Activated CD8-positive, alpha-beta memory T cell treated with anti-CD3 and anti-CD28 coated beads for 36 hours (primary cell): ENCODE results near the gene LSG1. TPM values are rescaled to one million over a fixed set of nuclear protein-coding genes. Genes with fewer than 3 reads are reported as not detected.

Experiments used
- CTCF ChIA-PET: fragments of 350-600 bp; sonication (Branson Sonifier 250); formaldehyde crosslinking; loops from one replicate; lab custom pipeline; 2021; ENCODE audit warnings: antibody characterized with exemption; lab: Charles Lee
- POLR2A ChIA-PET: fragments of 350-600 bp; sonication (Branson Sonifier 250); formaldehyde crosslinking; loops from one replicate; lab custom pipeline; 2021; ENCODE audit warnings: antibody characterized with exemption; lab: Charles Lee
- total RNA-seq, 2 experiments: library from RNA; stranded (reverse); gene quantifications; one replicate each; pipeline ENCODE4 v1.2.3, GENCODE V29; 2021

The LSG1 gene
- total RNA-seq, 2 experiments from 2014 or later = 56.2 to 61.1 TPM

DNA sequence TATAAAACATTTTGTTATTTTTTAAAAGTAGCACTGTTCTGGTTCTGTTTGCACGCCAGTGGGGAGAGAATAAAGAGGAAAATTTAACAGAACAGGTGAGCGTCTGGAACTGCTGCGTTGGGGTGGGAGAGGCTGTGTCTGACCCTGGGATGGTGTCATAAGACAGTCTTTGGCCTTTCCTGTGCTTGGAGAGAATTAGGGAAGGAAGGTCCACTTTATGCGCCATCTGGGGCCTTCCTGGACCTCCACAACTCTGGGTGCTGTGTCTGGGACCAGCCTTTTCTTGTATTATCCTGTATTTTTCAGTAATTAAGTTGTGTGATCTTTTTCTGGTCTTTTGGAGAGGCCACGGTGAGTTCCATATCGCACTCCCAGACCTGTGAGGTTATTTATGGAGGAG is 17.0 kb upstream of the LSG1 start:
- ChIA-PET CTCF (interaction anchor here (5.6 kb wide), 1 partner anchor 16 kb away, joined by 48 read pairs; the partner anchor contains the start of gene LSG1), POLR2A (no interaction called here)

DNA sequence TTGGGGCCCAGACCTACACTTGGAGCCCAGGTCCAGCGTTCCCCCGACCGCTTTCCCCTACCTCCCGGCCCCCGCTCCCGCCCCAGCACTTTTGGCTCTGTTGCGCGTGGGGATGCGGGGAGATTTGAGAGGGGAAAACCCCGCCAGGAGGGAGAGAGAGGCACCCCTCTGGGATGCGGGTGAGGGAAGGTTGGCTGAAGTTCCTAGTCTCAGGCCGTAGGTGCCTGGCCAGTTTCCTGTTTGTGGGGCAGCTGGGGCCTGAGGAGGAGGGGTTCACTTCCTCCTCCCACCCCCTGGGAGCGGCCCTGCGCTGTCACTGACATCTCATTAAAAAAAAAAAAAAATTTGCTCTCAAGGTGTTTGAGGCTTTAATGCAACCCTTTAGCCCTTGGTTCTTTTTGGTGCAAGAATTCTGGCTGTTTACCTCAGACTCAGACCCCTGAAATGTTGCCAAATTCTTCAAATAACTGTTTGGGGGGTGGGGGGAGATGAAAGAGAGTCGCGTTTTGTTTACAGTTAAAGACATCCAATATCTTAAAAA is 16.3 kb upstream of the LSG1 start:
- ChIA-PET POLR2A (interaction anchor here (0.6 to 3.0 kb wide), 5 partner anchors 14 to 583 kb away, joined by 3 to 18 read pairs (median 5); partner anchors contain the start of genes LSG1 and XXYLT1), CTCF (interaction anchor here (0.7 to 5.6 kb wide), 12 partner anchors 8 to 582 kb away, joined by 3 to 48 read pairs (median 6); partner anchors contain the start of genes LSG1 and XXYLT1)

GRCh38 chr3:194687638-194688199 is 15.7 kb upstream of the LSG1 start:
- CTCF ChIA-PET = interaction anchor here (0.7 to 5.6 kb wide), 13 partner anchors 9 to 583 kb away, joined by 3 to 48 read pairs (median 6); partner anchors contain the start of genes LSG1 and XXYLT1
- POLR2A ChIA-PET = interaction anchor here (0.6 to 3.0 kb wide), 7 partner anchors 13 to 688 kb away, joined by 3 to 18 read pairs (median 5); partner anchors contain the start of genes LSG1 and XXYLT1

- ChIA-PET POLR2A (interaction anchor here (0.6 to 3.0 kb wide), 6 partner anchors 12 to 689 kb away, joined by 3 to 18 read pairs (median 5); partner anchors contain the start of gene LSG1), CTCF (interaction anchor here (0.8 to 5.6 kb wide), 11 partner anchors 9 to 583 kb away, joined by 3 to 48 read pairs (median 6); partner anchors contain the start of genes LSG1 and XXYLT1)
These were observed 15.0 kb upstream of the LSG1 start for GRCh38 chr3:194686816-194687637.

DNA sequence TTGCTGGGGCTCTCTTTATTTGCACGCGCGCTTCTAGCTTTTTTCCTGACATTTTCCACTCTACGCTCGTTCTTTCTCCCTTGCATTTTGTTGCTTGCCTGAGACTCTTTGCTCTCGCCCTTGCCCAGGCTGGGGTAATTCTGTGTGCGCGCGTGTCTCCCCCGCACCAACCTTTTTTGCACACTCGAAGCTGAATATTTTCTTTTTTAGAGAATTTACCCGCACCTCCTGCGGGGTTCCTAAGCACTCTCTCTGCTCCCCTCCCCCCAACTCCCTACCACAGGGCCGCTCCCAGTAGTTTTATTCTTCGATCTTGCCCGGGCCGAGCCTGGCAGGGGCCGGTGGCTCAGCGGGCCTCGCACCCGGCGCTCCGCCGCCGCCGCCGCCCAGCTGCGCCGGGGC is 14.4 kb upstream of the LSG1 start:
- POLR2A ChIA-PET = interaction anchor here (0.6 to 3.0 kb wide), 5 partner anchors 12 to 585 kb away, joined by 3 to 18 read pairs (median 4); partner anchors contain the start of gene LSG1

DNA sequence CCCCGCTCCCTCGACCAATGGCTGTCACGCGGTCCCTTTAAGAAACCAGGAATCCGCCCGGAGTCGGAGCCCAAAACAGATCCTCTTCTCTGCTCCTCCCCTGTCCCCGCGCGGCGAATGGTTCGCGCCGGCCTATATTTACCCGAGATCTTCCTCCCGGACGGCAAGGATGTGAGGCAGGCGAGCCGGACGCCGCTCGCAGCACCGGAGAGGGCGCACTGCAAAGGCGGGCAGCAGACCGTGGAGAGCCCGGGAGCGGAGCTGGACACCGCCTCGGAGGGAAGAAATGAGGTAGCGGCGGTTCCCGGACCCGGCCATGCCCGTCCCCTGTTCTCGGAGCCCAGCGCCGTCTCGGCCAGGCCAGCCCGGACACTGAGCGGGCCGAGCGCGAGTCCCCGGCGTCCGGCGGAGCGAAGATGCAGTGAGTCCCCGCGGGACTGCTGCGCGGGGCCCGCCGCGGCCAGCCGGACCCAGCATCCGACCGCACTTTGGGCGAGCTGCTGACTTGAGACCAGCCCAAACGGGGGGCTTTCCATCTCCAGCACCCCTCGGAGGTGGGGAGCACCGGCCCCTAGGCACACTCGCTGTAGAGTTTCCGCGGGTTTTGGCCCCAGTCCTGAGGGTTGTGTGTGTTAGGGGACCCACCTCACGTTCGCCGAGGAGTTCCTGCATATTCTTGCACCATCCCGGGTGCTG is 13.9 kb upstream of the LSG1 start, which contains the start of gene FAM43A:
FAM43A (plus strand) TSS at position 166 of the 696 bp plus-strand sequence. CDS start 944 bp downstream, outside the sequence.
- ChIA-PET POLR2A (interaction anchor here (0.6 to 3.0 kb wide), 3 partner anchors 11 to 83 kb away, joined by 3 to 18 read pairs (median 16); partner anchors contain the start of gene LSG1), CTCF (interaction anchor here (0.6 to 5.6 kb wide), 8 partner anchors 10 to 860 kb away, joined by 3 to 48 read pairs (median 6); partner anchors contain the start of genes LSG1 and XXYLT1)

More for the DNA sequence above, 14.4 kb upstream of the LSG1 start:
- CTCF ChIA-PET = interaction anchor here (0.6 to 5.6 kb wide), 6 partner anchors 10 to 859 kb away, joined by 4 to 48 read pairs (median 8); partner anchors contain the start of genes LSG1 and XXYLT1

GRCh38 chr3:194685065-194685717 is 13.2 kb upstream of the LSG1 start:
- ChIA-PET POLR2A (interaction anchor here (2.7 kb wide), 1 partner anchor 13 kb away, joined by 16 read pairs; the partner anchor contains the start of gene LSG1), CTCF (interaction anchor here (1.0 to 5.6 kb wide), 3 partner anchors 12 to 584 kb away, joined by 3 to 48 read pairs (median 4); partner anchors contain the start of gene LSG1)

GRCh38 chr3:194683380-194683779 is 11.4 kb upstream of the LSG1 start:
- ChIA-PET CTCF (interaction anchor here (0.9 to 3.0 kb wide), 12 partner anchors 8 to 587 kb away, joined by 3 to 36 read pairs (median 5); partner anchors contain the start of gene LSG1), POLR2A (interaction anchor here (1.1 to 1.2 kb wide), 2 partner anchors 12 to 33 kb away, joined by 3 to 4 read pairs; partner anchors contain the start of gene LSG1)

DNA sequence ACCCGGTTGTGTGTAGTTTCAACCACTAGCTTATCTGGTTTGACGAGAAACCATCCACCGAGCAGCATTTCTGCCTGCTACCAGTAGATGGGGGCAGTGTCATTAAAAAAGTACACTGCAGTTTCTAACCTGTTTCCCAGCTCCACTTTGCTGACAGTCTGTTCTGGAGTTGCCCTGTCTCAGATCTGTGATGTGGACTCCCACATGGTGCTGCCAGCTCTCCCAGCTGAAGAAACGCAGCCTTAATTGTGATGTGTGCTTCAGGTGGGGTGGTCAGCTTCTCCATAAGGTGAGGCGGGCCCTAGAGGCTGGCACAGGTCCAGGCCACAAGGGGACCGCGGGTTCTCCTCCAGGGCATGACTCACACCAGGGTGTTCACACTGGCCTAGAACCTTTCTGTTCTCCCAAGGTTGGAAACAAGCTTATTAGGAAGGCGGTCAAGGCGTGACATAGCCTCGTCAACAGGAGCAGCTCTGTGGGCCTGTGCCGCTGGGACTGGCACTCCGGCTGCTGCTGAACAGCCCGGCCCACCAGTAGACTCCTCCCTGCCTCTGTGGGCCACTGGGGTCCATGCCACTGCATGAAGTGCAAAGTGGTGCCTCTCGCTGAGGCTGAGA is 10.8 kb upstream of the LSG1 start:
- POLR2A ChIA-PET = interaction anchor here (0.6 to 1.2 kb wide), 5 partner anchors 10 to 578 kb away, joined by 3 to 4 read pairs (median 3); partner anchors contain the start of gene LSG1

GRCh38 chr3:194682189-194682693 is 10.2 kb upstream of the LSG1 start:
- ChIA-PET CTCF (interaction anchor here (0.7 to 3.0 kb wide), 20 partner anchors 10 to 588 kb away, joined by 3 to 36 read pairs (median 4); partner anchors contain the start of gene LSG1), POLR2A (interaction anchor here (0.6 to 0.7 kb wide), 3 partner anchors 10 to 578 kb away, joined by 3 to 4 read pairs (median 3); partner anchors contain the start of gene LSG1)

More for the DNA sequence above, 10.8 kb upstream of the LSG1 start:
- CTCF ChIA-PET = interaction anchor here (0.7 to 3.0 kb wide), 22 partner anchors 7 to 588 kb away, joined by 3 to 36 read pairs (median 4); partner anchors contain the start of gene LSG1

DNA sequence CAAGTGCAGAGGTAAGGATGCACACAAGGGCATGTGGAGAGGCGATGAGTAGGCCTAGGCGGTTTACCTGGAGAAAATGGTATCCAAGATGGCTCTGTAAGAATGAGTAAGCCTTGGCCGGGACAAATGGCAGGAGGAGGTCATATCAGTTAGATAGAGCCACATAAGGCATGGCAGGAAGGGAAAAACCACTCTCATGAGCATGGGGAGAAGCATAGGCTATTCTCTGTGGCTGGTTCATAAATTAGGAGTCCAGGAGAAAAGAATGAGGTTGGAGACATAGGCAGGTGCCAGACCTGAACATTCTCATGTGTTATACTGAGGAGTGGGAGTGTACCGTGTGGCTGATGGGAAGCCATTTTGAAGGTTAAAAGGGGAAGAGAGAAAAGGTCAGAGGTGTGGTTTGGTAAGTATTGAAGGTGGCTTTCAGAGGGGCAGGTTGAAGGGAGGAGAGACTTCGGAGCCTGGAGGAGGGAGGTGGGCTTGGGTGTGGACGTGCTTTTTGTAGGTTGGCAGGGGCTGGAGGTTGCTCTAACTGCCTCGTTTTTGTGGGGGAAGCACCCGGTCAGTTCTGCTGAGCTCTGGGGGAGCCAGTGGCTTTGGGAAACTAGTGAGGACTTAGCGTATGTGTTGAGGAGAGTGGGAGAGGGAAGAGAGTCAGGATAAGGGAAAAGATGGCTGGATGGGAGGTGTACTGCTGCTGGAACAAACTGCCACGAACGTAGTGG is 9.1 kb upstream of the LSG1 start:
- ChIA-PET CTCF (interaction anchor here (1.9 kb wide), 1 partner anchor 582 kb away, joined by 6 read pairs; no protein-coding TSS in a partner anchor), POLR2A (no interaction called here)

GRCh38 chr3:194676471-194676870 is 4.5 kb upstream of the LSG1 start:
- ChIA-PET POLR2A (no interaction called here), CTCF (no interaction called here)

DNA sequence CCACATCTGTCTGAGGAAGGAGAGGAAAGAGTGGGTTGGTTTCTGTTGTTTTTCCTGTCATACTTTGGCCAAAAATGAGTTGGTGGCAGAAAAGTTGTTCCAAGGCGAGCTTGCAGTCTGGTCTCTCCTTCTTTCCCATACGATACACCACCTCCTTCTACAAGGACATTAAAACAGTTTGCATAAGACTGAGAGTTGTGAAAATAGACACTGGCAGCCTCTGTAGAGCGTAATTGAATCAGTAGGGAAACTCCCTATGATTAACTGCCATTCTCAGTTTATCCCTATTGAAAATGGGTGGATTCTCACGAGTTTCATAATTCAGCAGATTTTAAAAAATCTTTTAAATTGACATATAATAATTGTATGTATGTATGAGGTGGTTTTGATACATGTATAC is 3.7 kb upstream of the LSG1 start:
- ChIA-PET CTCF (interaction anchor here (0.8 to 5.7 kb wide), 3 partner anchors 8 to 431 kb away, joined by 4 to 48 read pairs (median 5); partner anchors contain the start of gene FAM43A), POLR2A (interaction anchor here (0.7 to 2.5 kb wide), 3 partner anchors 12 to 190 kb away, joined by 3 to 18 read pairs (median 4); no protein-coding TSS in a partner anchor)

- CTCF ChIA-PET = interaction anchor here (0.7 to 5.7 kb wide), 4 partner anchors 8 to 431 kb away, joined by 3 to 48 read pairs (median 4); partner anchors contain the start of gene FAM43A
- POLR2A ChIA-PET = interaction anchor here (0.7 to 2.5 kb wide), 3 partner anchors 12 to 189 kb away, joined by 3 to 18 read pairs (median 4); no protein-coding TSS in a partner anchor
These were observed 3.2 kb upstream of the LSG1 start for GRCh38 chr3:194675081-194675640.
